Measurements from ENCODE around the gene PGLYRP1. TPM values are rescaled to one million over a fixed set of nuclear protein-coding genes. Genes with fewer than 3 reads are reported as not detected.

The PGLYRP1 gene, protein sequence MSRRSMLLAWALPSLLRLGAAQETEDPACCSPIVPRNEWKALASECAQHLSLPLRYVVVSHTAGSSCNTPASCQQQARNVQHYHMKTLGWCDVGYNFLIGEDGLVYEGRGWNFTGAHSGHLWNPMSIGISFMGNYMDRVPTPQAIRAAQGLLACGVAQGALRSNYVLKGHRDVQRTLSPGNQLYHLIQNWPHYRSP
- total RNA-seq = not detected in 2 replicates

DNA sequence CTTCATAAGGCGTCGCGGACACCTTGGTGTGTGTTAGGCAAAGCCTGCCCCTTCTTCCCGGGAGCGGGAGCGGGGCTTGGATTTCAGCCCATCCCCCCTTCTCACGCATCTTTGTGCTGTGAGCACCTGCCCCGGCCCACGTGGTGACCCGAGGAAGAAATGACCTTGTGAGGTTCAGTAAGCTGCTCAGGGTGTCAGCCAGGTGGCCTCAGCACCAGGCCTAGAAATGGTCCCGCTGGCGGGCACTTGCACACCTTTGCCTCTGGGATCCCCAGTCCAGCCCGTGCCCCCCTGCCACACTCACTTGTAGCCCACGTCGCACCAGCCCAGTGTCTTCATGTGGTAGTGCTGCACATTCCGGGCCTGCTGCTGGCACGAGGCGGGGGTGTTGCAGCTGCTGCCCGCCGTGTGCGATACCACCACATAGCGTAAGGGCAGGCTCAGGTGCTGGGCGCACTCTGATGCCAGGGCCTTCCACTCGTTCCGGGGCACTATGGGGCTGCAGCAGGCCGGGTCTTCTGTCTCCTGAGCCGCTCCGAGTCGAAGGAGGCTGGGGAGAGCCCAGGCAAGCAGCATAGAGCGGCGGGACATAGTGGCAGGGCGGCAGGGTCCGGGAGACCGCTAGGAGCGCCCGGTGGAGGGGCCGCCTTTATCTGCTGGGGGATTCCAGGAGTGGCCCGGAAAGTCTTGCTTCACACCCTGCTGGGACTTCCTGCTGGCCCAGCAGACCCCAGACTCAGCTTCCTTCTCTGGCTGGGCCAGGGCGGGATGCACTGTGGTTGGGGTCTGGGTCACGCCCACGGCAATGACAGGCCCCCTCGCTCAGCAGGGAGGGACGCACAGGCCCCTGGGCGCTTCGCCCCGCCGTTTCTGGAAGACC lies at the start of gene PGLYRP1:
PGLYRP1 (minus strand) TSS at position 623 of the 880 bp plus-strand sequence; CDS start at position 591, 32 bp downstream.

DNA sequence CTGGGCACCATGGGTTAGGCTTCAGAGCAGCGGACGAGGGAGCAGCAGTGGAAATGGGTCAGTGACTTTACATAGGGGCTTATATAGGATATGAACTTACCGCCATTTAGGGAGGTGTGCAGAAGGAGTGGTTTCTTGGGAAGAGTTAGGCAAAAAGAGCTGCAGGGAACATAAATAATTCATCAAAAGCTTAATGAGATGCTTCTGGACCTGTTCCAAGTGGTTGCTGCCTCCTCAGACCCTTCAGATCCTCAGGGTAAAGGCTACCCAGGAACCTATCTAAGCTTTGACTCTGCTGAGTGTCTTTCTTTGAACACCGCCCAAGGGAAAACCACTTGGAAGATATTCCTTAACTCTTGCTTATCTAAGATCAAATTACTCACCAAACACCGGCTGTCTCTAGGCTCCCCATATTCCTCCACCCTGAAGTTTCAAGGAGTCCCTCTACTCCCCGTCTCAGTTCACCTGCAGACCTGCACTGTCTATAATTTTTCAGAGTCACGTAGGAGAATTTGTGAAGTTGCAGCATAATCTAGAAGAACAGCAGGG lies 18.2 kb upstream of the PGLYRP1 start, which contains the start of gene IGFL4:
IGFL4 (minus strand) TSS at position 51 of the 549 bp plus-strand sequence; CDS start at position 11, 40 bp downstream.

DNA sequence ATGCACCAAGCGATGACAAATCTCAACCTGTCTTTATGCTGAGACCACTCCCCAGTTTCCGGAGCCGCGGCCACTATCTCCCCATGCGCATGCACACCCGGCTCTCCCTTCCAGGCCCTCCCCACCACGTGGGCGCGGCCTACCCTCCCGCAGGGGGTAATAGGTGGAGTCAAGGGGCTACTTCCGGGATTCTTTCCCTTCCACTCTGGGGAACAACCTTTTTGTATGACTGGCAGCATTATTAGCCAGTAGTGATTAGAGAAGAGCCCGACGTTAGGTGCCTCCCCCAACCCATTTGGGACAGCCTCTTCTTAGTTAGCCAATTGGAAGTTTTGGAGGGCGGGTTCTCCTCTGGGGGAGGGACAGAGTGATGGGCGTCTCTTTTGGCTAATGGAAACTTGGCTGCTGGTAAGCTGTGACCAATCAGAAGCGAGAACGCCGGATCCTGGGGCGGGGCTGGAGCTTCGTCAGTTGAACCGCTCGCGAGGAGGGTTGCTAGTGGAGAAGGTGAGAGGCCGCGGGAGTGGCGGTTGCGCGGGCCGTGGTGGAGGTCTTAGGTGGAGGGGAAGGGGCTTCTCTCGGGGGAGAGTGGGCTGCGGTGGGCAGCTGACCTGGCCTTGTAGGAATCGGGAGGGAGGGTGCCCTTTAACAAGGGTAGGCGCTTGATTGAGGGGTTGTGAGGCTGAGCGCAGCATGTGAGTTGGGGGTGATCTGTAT lies 27.7 kb downstream of the PGLYRP1 start, which contains the start of gene CCDC61:
CCDC61 (plus strand) TSS at position 470 of the 717 bp plus-strand sequence. CDS start 7,552 bp downstream, outside the sequence.

DNA sequence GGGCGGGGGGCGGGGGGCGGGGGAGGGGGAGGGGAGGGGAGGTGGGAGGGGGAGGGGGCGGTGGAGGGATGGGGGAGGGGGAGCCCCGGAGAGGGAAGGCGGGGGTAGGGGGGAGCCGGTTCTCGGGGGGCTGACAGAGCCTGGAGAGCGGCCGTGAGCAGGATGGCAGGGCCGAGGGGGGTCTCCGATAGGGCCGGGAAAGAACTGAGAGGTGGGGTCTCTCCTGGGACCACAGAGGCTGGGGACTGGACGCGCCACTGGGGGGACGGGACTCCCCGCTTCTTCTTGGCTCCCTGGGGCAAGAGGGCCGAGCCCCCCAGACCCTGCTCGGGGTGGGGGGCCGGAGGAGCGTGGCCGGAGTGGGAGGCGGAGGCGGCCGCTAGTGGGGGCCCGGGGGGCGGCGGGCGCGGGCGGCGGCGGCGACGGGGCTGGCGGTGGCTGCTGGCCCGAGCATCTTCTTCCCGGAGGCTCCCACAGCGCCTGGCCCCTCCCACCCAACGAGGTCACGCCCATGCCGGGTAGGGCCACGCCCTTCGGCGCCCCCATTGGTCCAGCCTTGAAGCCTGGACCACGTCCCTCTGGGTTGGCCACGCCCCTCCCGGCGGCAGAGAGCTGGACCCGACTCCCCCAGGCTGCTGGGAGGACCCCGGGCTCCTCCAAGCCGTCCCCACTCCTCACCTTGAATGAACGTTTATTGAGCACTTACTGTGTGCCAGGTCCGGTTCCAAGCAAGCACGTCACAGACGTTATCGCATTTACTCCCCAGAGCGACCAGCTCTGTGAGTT lies 49.1 kb downstream of the PGLYRP1 start, which contains the start of gene NOVA2:
NOVA2 (minus strand) TSS at position 313 of the 786 bp plus-strand sequence. CDS start 514 bp downstream, outside the sequence.

Other genes starting within 250 kb of the PGLYRP1 start
- 14.4 and 14.8 TPM in 2 replicates for gene DMPK, start 240.6 kb downstream of the PGLYRP1 start, total RNA-seq
- 18.8 and 19.0 TPM in 2 replicates for gene DMWD, start 230.2 kb downstream of the PGLYRP1 start, total RNA-seq
- not detected in 2 replicates for gene RSPH6A, start 207.7 kb downstream of the PGLYRP1 start, total RNA-seq
- 25.6 and 31.4 TPM in 2 replicates for gene SYMPK, start 159.9 kb downstream of the PGLYRP1 start, total RNA-seq
- gene FOXA3, start 158.7 kb downstream of the PGLYRP1 start, total RNA-seq = not detected in 2 replicates
- 30.3 and 30.5 TPM in 2 replicates for gene IRF2BP1, start 136.9 kb downstream of the PGLYRP1 start, total RNA-seq
- gene MYPOP, start 120.4 kb downstream of the PGLYRP1 start, total RNA-seq = 3.7 and 4.0 TPM in 2 replicates
- gene NANOS2, start 108.3 kb downstream of the PGLYRP1 start, total RNA-seq = not detected in 2 replicates
- 0.24 and 0.31 TPM in 2 replicates for gene NOVA2, start 49.2 kb downstream of the PGLYRP1 start, total RNA-seq
- gene CCDC61, start 27.6 kb downstream of the PGLYRP1 start, total RNA-seq = 8.8 and 9.6 TPM in 2 replicates
- gene IGFL4, start 17.9 kb upstream of the PGLYRP1 start, total RNA-seq = not detected in 2 replicates
- gene IGFL3, start 101.6 kb upstream of the PGLYRP1 start, total RNA-seq = not detected in 2 replicates
- gene IGFL2, start 125.2 kb upstream of the PGLYRP1 start, total RNA-seq = not detected in 2 replicates
- not detected in 2 replicates for gene IGFL1, start 206.7 kb upstream of the PGLYRP1 start, total RNA-seq